Left lung (tissue), 10 donors: ENCODE measurements around the gene ALDH7A1. TPM values are rescaled to one million over a fixed set of nuclear protein-coding genes. Genes with fewer than 3 reads are reported as not detected.

Experiments
- ATAC-seq: fragments of 200-7000 bp; cut with Tn5 transposase; one replicate; pipeline ENCODE4 v1.9.1; 2020; ENCODE audit warnings: moderate library complexity
- DNase-seq, 4 donors: peaks; one replicate each; pipeline ENCODE4 v3.0.0-alpha.2; 2013 to 2020
- H3K27ac ChIP-seq, 2 donors: fragments of 200-600 bp; sonication (generic) in 1 of 2; one replicate each; pipeline versions ENCODE4 v1.5.0 to v1.8.0; 2020 to 2021
- H3K27me3 ChIP-seq, 2 donors: fragments of 200-600 bp; sonication (generic) in 1 of 2; one replicate each; pipeline versions ENCODE4 v1.5.0 to v1.8.0; 2020 to 2021
- H3K36me3 ChIP-seq, 2 donors: fragments of 200-600 bp; sonication (generic) in 1 of 2; one replicate each; pipeline versions ENCODE4 v1.5.0 to v1.8.0; 2020 to 2021
- H3K4me1 ChIP-seq, 2 donors: fragments of 200-600 bp; one replicate each; pipeline ENCODE4 v1.8.0; 2021
- H3K4me3 ChIP-seq, 2 donors: fragments of 200-600 bp; sonication (generic) in 1 of 2; one replicate each; pipeline versions ENCODE4 v1.5.0 to v1.8.0; 2020 to 2021; ENCODE audit warnings: mild to moderate bottlenecking in 1 of 2
- H3K9me3 ChIP-seq, 2 donors: fragments of 200-600 bp; sonication (generic) in 1 of 2; one replicate each; pipeline versions ENCODE4 v1.5.0 to v1.8.0; 2020 to 2021
- CTCF ChIP-seq, 2 donors: fragments of 200-600 bp; sonication (generic) in 1 of 2; IDR thresholded peaks; one replicate each; pipeline versions ENCODE4 v1.5.0 to v1.8.0; 2021; ENCODE audit warnings: antibody characterized with exemption in 2 of 2
- intact Hi-C, 2 donors: fragments of 100-400 bp; cut with DNase I; formaldehyde crosslinking; loops; one replicate each; pipeline versions ENCODE4 v1.11.2 to v1.14.2; 2022
- polyA plus RNA-seq, 6 donors: library from polyadenylated mRNA; unstranded; fragments of 120-200 nt; gene quantifications; one replicate each; pipeline ENCODE4 v1.2.1, GENCODE V29; 2013; ENCODE audit not compliant: insufficient read length in 6 of 6
- total RNA-seq, 2 donors: library from RNA; stranded (reverse); fragmentation: NEBNext Ultra II Directional; extraction: Animal tissue kit (Norgen Biotek cat#: 25700); gene quantifications; one replicate each; pipeline ENCODE4 v1.2.1, GENCODE V29; 2021
- donor health status: DM: no; HTN: yes; CAD: no.
- donor health status: DM: no; HTN: no; CAD: no.

The ALDH7A1 gene
- total and polyA plus RNA-seq, 8 donors, result 34.2 to 137 (median 122) TPM

- Histone ChIP-seq H3K27me3 (no peaks in the 10 kb centered on the region), H3K27ac (no peak overlapping the region), H3K4me3 (no peak overlapping the region), H3K9me3 (no peaks in the 10 kb centered on the region), H3K4me1 (peaks cover 0 to 2% of the 10 kb centered on the region in 2 donors), H3K36me3 (peaks cover 0 to 16% of the 10 kb centered on the region in 2 donors)
- intact Hi-C loops, result no loop called here
- ATAC-seq (peak; percentile 55), DNase-seq (no peak)
- TF ChIP-seq CTCF (IDR thresholded peaks at IDR 0.05), result peak; percentile 10 to 28
These were observed 50.8 kb downstream of the ALDH7A1 start for GRCh38 chr5:126544087-126544740.

GRCh38 chr5:126543660-126544059 is 51.4 kb downstream of the ALDH7A1 start:
- DNase-seq (no peak), ATAC-seq (no peak)
- intact Hi-C loops, result no loop called here
- H3K4me3 ChIP-seq, result no peak overlapping the region
- H3K36me3 ChIP-seq, result peaks cover 0 to 16% of the 10 kb centered on the region in 2 donors
- peaks cover 0 to 8% of the 10 kb centered on the region in 2 donors for H3K4me1 ChIP-seq
- H3K27ac ChIP-seq, result no peak overlapping the region
- H3K27me3 ChIP-seq, result no peaks in the 10 kb centered on the region
- no peak for TF ChIP-seq CTCF (IDR thresholded peaks at IDR 0.05)
- no peaks in the 10 kb centered on the region for H3K9me3 ChIP-seq

- no peak for ATAC-seq
- intact Hi-C loops, result no loop called here
These were observed 52.0 kb downstream of the ALDH7A1 start for GRCh38 chr5:126543009-126543408.

GRCh38 chr5:126542441-126542840 is 52.6 kb downstream of the ALDH7A1 start:
- ATAC-seq (no peak), DNase-seq (no peak)
- Histone ChIP-seq H3K4me1 (peaks cover 0 to 8% of the 10 kb centered on the region in 2 donors), H3K27me3 (no peaks in the 10 kb centered on the region), H3K9me3 (no peaks in the 10 kb centered on the region), H3K4me3 (no peak overlapping the region), H3K36me3 (peaks cover 0 to 15% of the 10 kb centered on the region in 2 donors), H3K27ac (no peak overlapping the region)
- intact Hi-C loops, result no loop called here
- TF ChIP-seq CTCF (IDR thresholded peaks at IDR 0.05), result no peak

More at GRCh38 chr5:126543009-126543408, 52.0 kb downstream of the ALDH7A1 start:
- no peak for TF ChIP-seq CTCF (IDR thresholded peaks at IDR 0.05)
- H3K27me3 ChIP-seq, result no peaks in the 10 kb centered on the region
- H3K4me3 ChIP-seq, result no peak overlapping the region
- H3K9me3 ChIP-seq, result no peaks in the 10 kb centered on the region
- peaks cover 0 to 16% of the 10 kb centered on the region in 2 donors for H3K36me3 ChIP-seq
- H3K4me1 ChIP-seq, result peaks cover 0 to 8% of the 10 kb centered on the region in 2 donors
- H3K27ac ChIP-seq, result no peak overlapping the region
- DNase-seq, result no peak

GRCh38 chr5:126540631-126541030 is 54.4 kb downstream of the ALDH7A1 start:
- Histone ChIP-seq H3K27ac (no peak overlapping the region), H3K9me3 (no peaks in the 10 kb centered on the region), H3K4me1 (peaks cover 0 to 15% of the 10 kb centered on the region in 2 donors), H3K4me3 (no peak overlapping the region), H3K36me3 (peaks cover 0 to 6% of the 10 kb centered on the region in 2 donors), H3K27me3 (no peaks in the 10 kb centered on the region)
- ATAC-seq (no peak), DNase-seq (no peak)
- intact Hi-C loops, result no loop called here
- TF ChIP-seq CTCF (IDR thresholded peaks at IDR 0.05), result no peak
